Anterior cingulate cortex (tissue), 58 donors: ENCODE data around the gene PNMA6E.

Experiments used
- DNase-seq, 58 donors: peaks; one replicate each; lab custom pipeline; 2025; lab: John Stamatoyannopoulos, UW

Gene PNMA6E

GRCh38 chrX:153401133-153401764, at the start of gene PNMA6E:
PNMA6E (minus strand) TSS chrX:153401350; CDS start chrX:153398849, 2,501 bp downstream.
- DNase-seq: no peak

GRCh38 chrX:153450949-153451277, 49.8 kb upstream of the PNMA6E start:
- DNase-seq: no peak

DNA sequence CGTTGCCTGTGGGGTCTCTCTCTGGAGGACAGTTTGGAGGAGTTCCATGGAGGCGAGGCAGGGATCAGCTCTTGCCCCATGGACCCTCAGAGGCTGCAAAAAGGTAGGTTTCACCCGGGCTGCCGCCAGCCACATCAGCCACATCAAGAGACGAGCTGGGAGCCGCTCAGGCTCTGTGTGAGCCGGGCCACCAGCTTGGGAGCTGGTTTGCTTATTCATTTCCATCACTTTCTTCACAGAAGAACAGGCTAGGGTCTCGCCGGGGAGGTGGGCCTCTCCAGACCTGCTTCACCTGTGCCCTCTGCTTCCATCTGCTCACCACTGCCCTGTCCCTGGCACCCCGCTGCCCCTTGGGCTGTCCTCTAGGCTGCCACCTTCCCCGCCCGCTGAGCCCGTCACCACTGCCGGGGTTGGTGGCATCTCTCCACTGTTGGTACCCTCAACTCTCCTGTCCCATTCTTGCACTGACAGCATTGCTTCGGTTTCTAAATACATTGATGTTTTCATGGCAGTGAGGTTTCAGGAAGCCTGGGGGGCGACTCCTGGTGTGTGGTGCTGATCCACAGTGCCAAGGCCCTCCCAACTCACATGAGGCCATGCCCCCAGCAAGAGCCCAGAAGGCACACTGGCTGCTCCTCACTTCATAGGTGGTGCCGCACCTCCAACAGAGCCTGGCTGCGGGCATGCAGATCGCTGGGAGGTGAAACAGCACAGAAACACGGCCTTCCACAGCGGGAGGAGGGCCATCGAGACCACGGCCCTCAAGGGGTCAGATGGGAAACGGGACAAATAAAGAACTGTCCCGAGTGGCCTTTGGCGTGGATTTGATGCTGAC, 49.2 kb upstream of the PNMA6E start:
- no peak for DNase-seq

DNA sequence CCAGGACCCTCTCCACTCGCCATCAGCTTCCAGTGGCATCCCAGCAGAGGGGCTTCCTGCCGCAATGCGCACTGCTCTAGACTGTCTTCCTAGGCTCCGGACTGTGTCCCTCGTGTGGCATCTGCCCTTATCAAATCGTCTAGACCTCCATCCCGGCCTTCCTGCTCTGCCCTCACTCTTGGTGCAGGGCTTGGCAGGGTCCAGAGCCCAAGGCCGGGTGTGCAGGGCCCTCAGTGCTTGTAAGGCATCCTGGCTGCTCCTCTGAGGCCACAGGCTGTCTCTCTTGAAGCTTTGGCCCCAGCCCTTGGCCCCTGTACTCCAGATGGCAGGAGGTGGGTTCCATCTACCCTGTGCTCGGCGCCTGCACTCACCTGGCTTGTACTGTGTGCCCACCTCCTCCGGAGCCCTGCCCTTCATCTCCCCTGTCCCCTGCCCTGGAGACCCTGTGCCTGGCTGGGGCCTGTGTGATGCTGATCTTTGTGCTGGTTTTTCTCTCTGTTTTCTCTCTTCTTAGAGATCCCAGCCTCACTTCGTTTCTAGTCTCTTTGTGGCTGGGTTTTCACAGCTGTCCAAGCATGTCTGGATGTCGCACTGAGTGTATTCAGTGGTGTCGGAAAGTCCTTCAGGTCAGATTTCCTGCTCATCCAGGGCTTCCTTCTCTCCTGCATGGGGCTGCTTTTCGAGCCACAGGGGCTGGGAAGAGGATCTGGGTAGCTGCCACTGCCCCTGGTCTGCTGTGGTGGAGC, 48.4 kb upstream of the PNMA6E start:
- DNase-seq: no peak

DNA sequence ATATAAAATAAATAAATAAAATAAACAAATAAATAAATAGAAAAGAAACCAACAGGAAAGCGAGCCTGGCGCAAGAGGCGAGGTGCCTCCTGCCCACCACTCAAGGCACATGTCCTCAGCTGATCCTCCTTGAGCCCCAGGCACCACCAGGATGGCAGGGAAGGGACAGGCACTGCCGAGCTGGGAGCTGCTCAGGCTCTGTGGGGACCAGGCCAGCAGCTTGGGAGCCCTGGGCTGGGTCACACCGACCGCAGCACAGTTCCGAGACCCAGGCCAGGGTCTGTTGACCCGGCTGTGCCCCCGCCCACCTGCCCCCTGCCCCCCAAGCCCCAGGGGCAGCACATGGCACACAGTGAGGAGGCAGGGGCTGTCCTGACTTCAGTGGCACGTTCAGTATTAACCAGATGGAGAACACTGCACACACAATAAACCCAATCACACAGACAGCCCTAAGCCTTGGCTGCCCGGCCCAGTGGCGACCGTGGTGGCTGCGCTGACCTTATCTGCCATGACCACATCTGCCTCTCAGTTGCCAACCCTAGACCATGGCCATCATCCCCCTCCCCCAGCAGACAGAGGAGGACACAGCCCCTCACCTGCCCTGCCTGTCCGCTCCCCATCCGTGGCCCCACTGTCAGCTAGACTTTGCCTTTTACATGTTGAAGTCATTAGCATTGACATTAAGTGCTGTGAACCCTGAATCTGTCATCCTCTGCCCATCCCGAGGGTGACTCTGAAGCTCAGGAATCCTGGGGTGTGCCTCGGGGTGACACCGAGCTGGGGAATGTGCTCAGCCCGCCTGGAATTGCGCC, 47.6 kb upstream of the PNMA6E start:
- no peak for DNase-seq

- no peak for DNase-seq
Measured at GRCh38 chrX:153447581-153447960, 46.4 kb upstream of the PNMA6E start.

GRCh38 chrX:153446950-153447580, 45.9 kb upstream of the PNMA6E start:
- no peak for DNase-seq

DNA sequence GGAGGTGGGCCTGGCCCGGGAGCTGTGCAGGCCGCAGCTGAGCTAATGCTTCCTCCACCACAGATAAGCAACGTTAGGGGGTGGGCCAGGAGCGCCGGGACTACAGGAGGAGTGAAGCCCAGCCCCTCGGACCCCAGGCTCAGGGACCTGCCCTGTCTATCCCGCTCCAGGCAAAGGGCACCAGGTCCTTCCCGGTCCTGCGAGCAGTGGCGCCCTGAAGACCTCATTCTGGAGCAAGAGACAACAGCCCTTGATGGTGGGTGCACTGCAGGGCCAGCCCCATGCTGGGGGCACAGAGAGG, 45.4 kb upstream of the PNMA6E start:
- no peak for DNase-seq

- DNase-seq: no peak
Measured at GRCh38 chrX:153445856-153446635, 44.9 kb upstream of the PNMA6E start, which contains the start of gene TREX2. TREX2 (minus strand) TSS chrX:153446056; CDS start chrX:153445430, 626 bp downstream.

GRCh38 chrX:153445106-153445855, 44.1 kb upstream of the PNMA6E start:
- DNase-seq: no peak

GRCh38 chrX:153444333-153445011, 43.3 kb upstream of the PNMA6E start:
- DNase-seq: no peak

DNA sequence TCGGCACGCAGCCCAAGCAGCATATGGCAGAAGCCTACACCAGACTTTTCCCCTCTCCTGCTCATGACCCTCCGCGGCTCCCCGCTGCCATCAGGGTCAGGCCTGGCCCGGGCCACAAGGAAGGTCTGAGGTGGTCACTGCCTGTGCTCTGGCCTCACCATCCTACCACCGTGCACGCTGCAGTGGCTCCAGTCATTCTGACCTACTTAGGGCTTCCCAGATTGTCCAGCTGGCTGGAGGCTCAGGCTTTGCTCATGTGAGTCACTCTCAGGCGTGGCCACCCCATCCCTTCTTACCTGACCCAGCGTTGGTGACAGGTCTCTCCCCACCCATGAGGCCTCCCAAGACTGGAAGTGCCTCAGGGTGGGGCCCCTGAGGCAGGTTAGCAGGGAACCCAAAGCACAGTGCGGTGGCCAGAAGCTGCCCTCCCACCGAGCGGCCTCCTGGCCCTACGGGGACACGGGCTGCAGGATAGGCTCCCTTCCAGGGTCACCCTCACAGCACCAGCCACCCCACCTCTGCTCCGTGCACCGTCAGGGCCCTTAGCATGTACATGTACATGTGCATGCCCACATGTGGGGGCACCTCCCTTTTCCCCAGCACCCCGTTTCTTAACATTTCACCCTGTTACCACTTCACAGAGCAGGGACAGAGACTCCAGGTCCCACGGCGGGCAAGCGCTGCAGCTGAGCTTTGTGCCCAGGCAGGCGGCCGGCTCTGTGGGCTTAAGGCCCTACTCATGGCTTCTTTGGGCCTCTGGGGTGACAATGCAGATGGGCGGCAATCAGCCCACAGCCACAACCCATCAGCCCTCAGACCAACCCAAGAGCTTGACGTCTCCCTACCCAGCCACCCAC, 42.6 kb upstream of the PNMA6E start:
- no peak for DNase-seq

DNA sequence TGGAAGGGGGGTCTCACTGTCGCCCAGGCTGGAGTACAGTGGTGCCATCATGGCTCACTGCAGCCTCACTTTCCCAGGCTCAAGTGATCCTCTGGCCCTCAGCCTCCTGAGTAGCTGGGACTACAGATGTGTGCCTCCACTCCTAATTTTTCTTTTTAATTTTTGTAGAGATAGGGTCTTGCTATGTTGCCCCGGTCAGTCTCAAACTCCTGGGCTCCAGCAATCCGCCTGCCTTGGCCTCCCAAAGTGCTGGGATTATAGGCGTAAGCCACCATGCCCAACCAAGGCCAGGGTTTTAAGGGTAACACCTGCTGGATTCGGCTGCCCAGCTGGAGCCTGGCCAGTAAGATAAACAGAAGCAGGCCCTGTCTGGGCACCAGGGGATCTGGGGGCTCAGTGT, 41.3 kb upstream of the PNMA6E start:
- DNase-seq: no peak

GRCh38 chrX:153441981-153442380, 40.8 kb upstream of the PNMA6E start:
- DNase-seq: no peak

DNA sequence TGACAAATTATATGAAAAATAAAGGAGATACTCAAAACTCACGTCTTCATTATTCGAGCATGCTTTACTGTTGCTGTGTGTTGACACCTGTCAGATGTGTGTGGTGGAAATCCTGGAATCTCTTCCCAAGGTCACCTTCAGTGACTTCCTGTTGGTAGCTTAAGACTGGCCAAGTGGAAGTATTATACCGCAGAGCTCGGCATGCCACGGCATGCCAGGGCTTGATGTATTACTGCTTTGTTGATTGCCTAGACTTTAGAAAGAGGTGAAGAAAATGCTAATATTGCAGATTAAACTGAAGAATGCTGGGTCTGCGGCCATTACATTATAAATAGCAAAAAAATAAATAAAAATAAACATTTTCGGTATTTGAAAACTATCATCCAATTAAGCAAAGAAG, 40.1 kb upstream of the PNMA6E start:
- DNase-seq: no peak

DNA sequence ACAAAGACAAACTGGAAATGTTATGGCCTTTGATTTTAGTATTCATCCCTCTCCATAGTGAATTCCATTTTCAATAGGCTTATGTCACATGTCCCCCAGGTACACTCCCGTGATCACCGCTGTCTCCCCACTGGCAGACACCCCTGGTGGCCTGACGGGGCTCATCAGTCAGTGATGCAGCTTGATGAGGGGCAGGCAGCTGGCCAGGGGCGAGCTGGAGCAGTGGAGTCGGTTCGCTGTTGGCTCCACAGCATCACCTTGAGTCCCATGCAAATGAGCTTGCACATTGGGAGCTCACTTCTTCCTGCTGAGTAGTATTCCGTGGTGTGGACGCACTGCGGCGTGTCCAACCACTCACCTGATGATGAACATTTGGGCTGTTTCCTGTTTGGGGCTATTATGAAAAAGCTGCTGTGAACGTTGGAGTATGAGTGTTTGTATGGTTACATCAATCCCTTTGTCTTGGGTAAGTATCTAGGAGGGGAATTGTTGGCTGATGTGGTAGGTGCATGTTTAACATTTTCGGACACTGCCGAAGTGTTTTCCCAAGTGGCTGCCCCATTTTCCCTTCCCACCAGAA, 39.5 kb upstream of the PNMA6E start:
- DNase-seq: no peak

DNA sequence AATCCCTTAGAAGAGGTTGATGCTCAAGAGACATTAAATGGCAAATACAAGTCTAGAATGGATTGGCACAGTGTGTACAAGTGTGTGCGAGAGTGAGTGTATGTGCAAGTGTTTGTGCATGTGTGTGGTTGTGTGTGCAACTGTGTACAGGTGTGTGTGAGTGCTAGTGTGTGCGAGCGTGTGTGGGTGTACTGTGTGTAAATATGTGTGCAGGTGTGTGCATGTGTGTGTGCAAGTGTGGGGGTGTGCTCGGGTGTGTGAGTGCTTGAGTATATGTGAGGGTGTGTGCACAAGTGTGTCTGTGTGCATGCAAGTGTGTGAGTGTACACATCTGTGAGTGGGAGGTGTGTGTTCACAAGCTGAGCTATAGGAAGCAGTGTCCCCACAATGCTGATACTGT, 38.8 kb upstream of the PNMA6E start:
- no peak for DNase-seq
